Neural progenitor cell (in vitro differentiated cells): Measurements from ENCODE around the gene KLK1. TPM values are rescaled to one million over a fixed set of nuclear protein-coding genes. Genes with fewer than 3 reads are reported as not detected.

Experiments
- DNase-seq: peaks from one replicate; pipeline ENCODE4 v3.0.0-alpha.2; 2016; ENCODE audit warnings: low spot score
- H2AFZ ChIP-seq: fragments of 200-600 bp; sonication (generic); replicated peaks from 2 replicates; pipeline ENCODE4 v1.6.1; 2016; ENCODE audit warnings: antibody characterized with exemption
- H3F3A ChIP-seq: fragments of 200-600 bp; sonication (generic); 2 replicates; pipeline ENCODE4 v1.6.1; 2016; ENCODE audit warnings: antibody characterized with exemption, low read depth
- H3K27ac ChIP-seq: fragments of 200-600 bp; sonication (generic); 2 replicates; pipeline ENCODE4 v1.5.1; 2016; ENCODE audit warnings: mild to moderate bottlenecking
- H3K27me3 ChIP-seq: fragments of 200-600 bp; sonication (generic); 2 replicates; pipeline ENCODE4 v1.6.1; 2016; ENCODE audit warnings: mild to moderate bottlenecking, moderate library complexity
- H3K36me3 ChIP-seq: fragments of 200-600 bp; sonication (generic); 2 replicates; pipeline ENCODE4 v1.5.1; 2016
- H3K4me1 ChIP-seq: fragments of 200-600 bp; sonication (generic); 2 replicates; pipeline ENCODE4 v1.6.1; 2016; ENCODE audit warnings: mixed run types
- H3K4me2 ChIP-seq: fragments of 200-600 bp; sonication (generic); 2 replicates; pipeline ENCODE4 v1.6.1; 2016
- H3K4me3 ChIP-seq: fragments of 200-600 bp; sonication (generic); 2 replicates; pipeline ENCODE4 v1.5.1; 2016
- H3K79me2 ChIP-seq: fragments of 200-600 bp; sonication (generic); 2 replicates; pipeline ENCODE4 v1.6.1; 2016; ENCODE audit warnings: low read depth
- H3K9ac ChIP-seq: fragments of 200-600 bp; sonication (generic); 2 replicates; pipeline ENCODE4 v1.6.1; 2016
- H3K9me3 ChIP-seq: fragments of 200-600 bp; sonication (generic); 2 replicates; pipeline ENCODE4 v1.5.1; 2016; ENCODE audit warnings: low read depth
- H4K20me1 ChIP-seq: fragments of 200-600 bp; sonication (generic); 2 replicates; pipeline ENCODE4 v1.6.1; 2016; ENCODE audit warnings: low read depth
- H3K27ac Mint-ChIP-seq: 3 replicates; pipeline ENCODE4 v1.8.0; 2021; ENCODE audit warnings: mixed read lengths
- H3K27me3 Mint-ChIP-seq: 2 replicates; pipeline ENCODE4 v1.8.0; 2022; ENCODE audit warnings: low read depth, mild to moderate bottlenecking, inconsistent platforms, moderate library complexity, mixed read lengths; ENCODE audit not compliant: insufficient read depth
- H3K36me3 Mint-ChIP-seq: 3 replicates; pipeline ENCODE4 v1.8.0; 2021; ENCODE audit warnings: mixed read lengths
- H3K4me1 Mint-ChIP-seq: 3 replicates; pipeline ENCODE4 v1.8.0; 2021; ENCODE audit warnings: mixed read lengths
- H3K4me3 Mint-ChIP-seq: 3 replicates; pipeline ENCODE4 v1.8.0; 2021; ENCODE audit warnings: mild to moderate bottlenecking, moderate library complexity, mixed read lengths
- H3K9me3 Mint-ChIP-seq: 3 replicates; pipeline ENCODE4 v1.8.0; 2020; ENCODE audit warnings: mixed read lengths
- EZH2 ChIP-seq: fragments of 200-600 bp; sonication (generic); IDR thresholded peaks from 2 replicates; pipeline ENCODE4 v1.6.1; 2017; ENCODE audit warnings: antibody characterized with exemption, mild to moderate bottlenecking, moderate library complexity
- EZH2phosphoT487 ChIP-seq: fragments of 200-600 bp; sonication (generic); IDR thresholded peaks from 2 replicates; pipeline ENCODE4 v1.6.1; 2017; ENCODE audit warnings: antibody characterized with exemption
- total RNA-seq: library from RNA; depleted of rRNA; stranded (reverse); fragments of >200 nt; gene quantifications from 2 replicates; pipeline ENCODE4 v1.2.3, GENCODE V29; 2015; ENCODE audit warnings: low replicate concordance
- TF ChIP-seq, protein P1 (sequence below): fragments of 200-600 bp; sonication (generic); IDR thresholded peaks from 2 replicates; pipeline ENCODE4 v1.5.1; 2017; ENCODE audit warnings: antibody characterized with exemption, mild to moderate bottlenecking

Gene KLK1
- total RNA-seq, 1 donor from 2014 or later = not detected

DNA sequence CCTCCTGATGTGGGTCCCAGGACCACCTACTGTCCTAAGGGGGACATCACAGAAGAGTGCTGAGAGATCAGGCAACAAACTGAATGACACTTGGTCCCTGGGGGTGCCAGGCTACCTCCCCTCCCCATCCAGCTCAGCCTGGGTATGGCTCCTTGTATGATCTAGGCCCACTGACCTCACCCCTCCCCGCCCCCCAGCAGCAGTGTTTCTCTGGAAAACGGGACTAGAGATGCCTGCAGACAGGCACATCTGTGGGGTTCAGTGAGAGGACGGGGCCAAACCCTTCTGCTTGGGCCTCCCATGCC is 24.1 kb downstream of the KLK1 start:
- Histone ChIP-seq H3K27ac (no peak overlapping the region), H3K9me3 (no peaks in the 10 kb centered on the region), H3K4me1 (peaks cover 10% of the 10 kb centered on the region), H3K4me2 (no peak overlapping the region), H3K4me3 (no peak overlapping the region), H3K9ac (no peak overlapping the region), H2AFZ (no peak overlapping the region), H3F3A (peaks cover 61% of the 10 kb centered on the region), H3K27me3 (no peaks in the 10 kb centered on the region), H3K36me3 (peaks cover 7% of the 10 kb centered on the region), H3K79me2 (peaks cover 54% of the 10 kb centered on the region), H4K20me1 (peaks cover 93% of the 10 kb centered on the region)
- H3K4me3 Mint-ChIP-seq = no peak overlapping the region
- H3K36me3 Mint-ChIP-seq = peaks cover 19% of the 10 kb centered on the region
- H3K9me3 Mint-ChIP-seq = no peaks in the 10 kb centered on the region
- no peak for TF ChIP-seq EZH2phosphoT487
- TF ChIP-seq EZH2 = no peak
- TF ChIP-seq, protein P1, sequence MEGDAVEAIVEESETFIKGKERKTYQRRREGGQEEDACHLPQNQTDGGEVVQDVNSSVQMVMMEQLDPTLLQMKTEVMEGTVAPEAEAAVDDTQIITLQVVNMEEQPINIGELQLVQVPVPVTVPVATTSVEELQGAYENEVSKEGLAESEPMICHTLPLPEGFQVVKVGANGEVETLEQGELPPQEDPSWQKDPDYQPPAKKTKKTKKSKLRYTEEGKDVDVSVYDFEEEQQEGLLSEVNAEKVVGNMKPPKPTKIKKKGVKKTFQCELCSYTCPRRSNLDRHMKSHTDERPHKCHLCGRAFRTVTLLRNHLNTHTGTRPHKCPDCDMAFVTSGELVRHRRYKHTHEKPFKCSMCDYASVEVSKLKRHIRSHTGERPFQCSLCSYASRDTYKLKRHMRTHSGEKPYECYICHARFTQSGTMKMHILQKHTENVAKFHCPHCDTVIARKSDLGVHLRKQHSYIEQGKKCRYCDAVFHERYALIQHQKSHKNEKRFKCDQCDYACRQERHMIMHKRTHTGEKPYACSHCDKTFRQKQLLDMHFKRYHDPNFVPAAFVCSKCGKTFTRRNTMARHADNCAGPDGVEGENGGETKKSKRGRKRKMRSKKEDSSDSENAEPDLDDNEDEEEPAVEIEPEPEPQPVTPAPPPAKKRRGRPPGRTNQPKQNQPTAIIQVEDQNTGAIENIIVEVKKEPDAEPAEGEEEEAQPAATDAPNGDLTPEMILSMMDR = no peak
- peaks cover 8% of the 10 kb centered on the region for H3K27me3 Mint-ChIP-seq
- H3K4me1 Mint-ChIP-seq = peaks cover 32% of the 10 kb centered on the region
- no peak overlapping the region for H3K27ac Mint-ChIP-seq
- no peak for DNase-seq

DNA sequence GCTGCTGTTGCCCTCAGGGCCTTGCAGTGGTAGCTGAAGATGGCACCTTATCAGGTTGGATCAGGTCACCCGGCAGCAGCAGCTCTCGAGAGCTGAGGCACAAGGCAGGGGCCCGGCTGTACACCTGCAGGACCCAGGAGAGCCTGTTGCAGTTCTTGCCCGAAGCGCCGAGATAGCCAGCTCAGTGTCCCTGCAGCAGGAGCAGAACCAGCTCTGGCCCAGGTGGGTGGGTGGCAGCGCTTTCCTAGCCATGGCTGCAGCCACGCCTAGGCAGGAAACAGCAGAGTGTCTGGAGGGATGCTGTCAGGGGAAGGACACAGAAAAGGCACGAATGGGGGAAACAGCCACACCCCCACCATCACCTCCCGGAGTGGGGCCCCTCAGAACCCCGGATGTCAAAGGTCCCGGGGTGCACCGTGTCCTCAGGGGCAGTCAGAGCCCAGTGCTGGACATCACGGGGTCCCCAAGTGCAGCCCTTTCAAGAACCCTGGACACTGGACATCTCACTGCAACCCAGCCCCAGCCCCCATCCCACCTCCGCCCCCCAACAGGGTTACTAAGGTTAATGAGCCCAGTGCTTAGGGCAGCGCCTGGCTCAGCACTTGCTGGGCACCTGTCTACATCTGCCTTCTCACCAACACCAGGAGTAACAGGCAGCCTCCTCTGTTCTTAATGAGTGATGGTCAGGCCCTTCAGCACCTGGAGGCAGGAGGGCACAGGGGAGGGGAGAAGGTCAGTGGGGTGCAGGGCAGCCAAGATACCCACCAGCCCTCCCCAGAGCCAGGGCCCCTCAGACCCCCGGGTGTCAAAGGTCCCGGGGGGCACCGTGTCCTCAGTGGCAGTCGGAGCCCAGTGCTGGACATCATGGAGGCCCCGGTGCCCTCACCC is 24.7 kb downstream of the KLK1 start:
- no peak overlapping the region for H3K4me3 Mint-ChIP-seq
- Histone ChIP-seq H4K20me1 (peaks cover 96% of the 10 kb centered on the region), H3K27ac (no peak overlapping the region), H3K79me2 (peaks cover 49% of the 10 kb centered on the region), H3K4me1 (peaks cover 12% of the 10 kb centered on the region), H3K27me3 (no peaks in the 10 kb centered on the region), H3F3A (peaks cover 57% of the 10 kb centered on the region), H3K9ac (no peak overlapping the region), H3K36me3 (peaks cover 7% of the 10 kb centered on the region), H3K9me3 (no peaks in the 10 kb centered on the region), H3K4me3 (no peak overlapping the region), H2AFZ (no peak overlapping the region), H3K4me2 (no peak overlapping the region)
- peaks cover 5% of the 10 kb centered on the region for H3K27me3 Mint-ChIP-seq
- peaks cover 29% of the 10 kb centered on the region for H3K4me1 Mint-ChIP-seq
- no peak overlapping the region for H3K27ac Mint-ChIP-seq
- peaks cover 19% of the 10 kb centered on the region for H3K36me3 Mint-ChIP-seq
- H3K9me3 Mint-ChIP-seq = no peaks in the 10 kb centered on the region
- no peak for DNase-seq
- TF ChIP-seq EZH2 (no peak), EZH2phosphoT487 (no peak)
- TF ChIP-seq, protein P1 = no peak

DNA sequence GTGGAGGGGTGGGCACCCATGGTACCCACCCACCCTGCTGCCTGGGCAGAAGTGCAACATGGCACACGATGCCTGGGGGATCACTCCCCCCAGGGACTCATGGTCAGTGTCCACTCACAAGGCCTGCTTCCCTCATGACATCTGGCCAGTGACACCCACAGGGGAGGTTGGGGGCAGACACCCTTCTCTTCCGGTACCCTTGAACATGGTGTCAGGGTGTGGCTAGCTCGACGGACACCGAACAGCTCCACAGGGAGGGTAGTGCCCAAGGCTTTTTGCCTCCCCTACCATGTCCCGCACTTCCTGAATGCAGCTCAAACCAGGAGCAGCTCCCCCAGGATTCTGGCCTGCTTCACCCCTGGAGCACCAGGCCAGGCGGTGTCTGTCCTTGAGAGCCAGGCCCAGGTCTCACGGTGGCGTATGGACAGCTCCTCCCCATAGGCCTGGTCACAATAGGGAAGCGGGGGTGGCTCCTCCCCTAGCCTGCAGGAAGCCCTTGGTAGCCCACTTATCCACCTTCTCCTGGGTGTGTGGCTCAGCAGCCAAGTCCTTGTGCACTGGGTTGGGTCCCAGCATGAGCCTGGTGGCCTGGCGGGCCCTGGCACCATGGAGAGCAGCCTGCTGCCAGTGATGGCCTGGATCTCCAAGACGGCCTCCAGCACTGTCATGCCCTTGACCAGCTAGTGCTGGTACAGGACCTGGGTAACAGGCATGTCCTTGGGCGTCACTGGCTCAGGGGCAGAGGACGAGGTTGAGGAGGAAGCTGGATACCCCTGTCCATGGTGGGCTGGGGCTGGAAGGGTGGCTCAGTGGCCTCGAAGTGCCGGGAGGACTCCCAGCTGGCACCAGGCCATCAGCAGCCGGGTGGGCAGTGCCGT is 25.6 kb downstream of the KLK1 start:
- no peak overlapping the region for H3K4me2 ChIP-seq
- H3K27ac ChIP-seq = no peak overlapping the region
- Mint-ChIP-seq H3K36me3 (peaks cover 19% of the 10 kb centered on the region), H3K4me3 (no peak overlapping the region), H3K4me1 (peaks cover 20% of the 10 kb centered on the region), H3K9me3 (no peaks in the 10 kb centered on the region), H3K27me3 (peaks cover 5% of the 10 kb centered on the region), H3K27ac (no peak overlapping the region)
- TF ChIP-seq EZH2phosphoT487 (no peak), EZH2 (no peak)
- TF ChIP-seq, protein P1 = no peak
- peaks cover 57% of the 10 kb centered on the region for H3F3A ChIP-seq
- no peaks in the 10 kb centered on the region for H3K9me3 ChIP-seq
- H3K36me3 ChIP-seq = peaks cover 7% of the 10 kb centered on the region
- DNase-seq = no peak
- peaks cover 40% of the 10 kb centered on the region for H3K79me2 ChIP-seq
- H3K4me3 ChIP-seq = no peak overlapping the region
- no peak overlapping the region for H3K9ac ChIP-seq
- peaks cover 10% of the 10 kb centered on the region for H3K4me1 ChIP-seq
- no peak overlapping the region for H2AFZ ChIP-seq
- H3K27me3 ChIP-seq = no peaks in the 10 kb centered on the region
- peaks cover 87% of the 10 kb centered on the region for H4K20me1 ChIP-seq
